ENCODE measurements around the gene PPFIA4. TPM values are rescaled to one million over a fixed set of nuclear protein-coding genes. Genes with fewer than 3 reads are reported as not detected.

PPFIA4 gene
- polyA plus RNA-seq, 1 of the 3 experiments (the other 2 are of a cell fraction) = 4.4 TPM

DNA sequence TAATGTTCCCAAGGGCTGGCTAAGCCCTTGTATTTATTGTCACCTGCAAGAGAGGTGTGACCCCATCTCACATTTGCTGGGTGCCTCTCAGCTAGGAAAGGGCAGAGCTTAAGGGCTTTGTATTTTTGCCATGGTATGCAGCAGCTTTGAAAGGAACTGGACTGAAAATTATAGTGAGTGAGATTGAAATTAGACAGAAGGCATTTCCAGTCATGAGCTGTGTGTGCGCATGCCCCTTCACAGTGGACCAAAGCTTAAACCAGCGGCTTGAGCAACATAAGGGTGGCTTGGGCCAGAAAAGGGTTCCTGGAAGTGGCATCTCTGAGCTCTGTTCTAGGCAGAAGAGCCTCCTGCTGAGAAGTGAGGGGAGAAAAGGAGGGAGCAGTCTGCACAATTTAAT, 39.7 kb downstream of the PPFIA4 start:
- DNase-seq = no peak
- H3K36me3 ChIP-seq (replicated peaks in 1 of 2; ENCODE audit: control insufficient read depth in 1 of 2, insufficient read depth in 2 of 2, low read length in 1 of 2) = no peaks in the 10 kb centered on the region
- CTCF ChIA-PET = interaction anchor here (1.0 to 7.2 kb wide), 7 partner anchors 11 to 275 kb away, joined by 4 to 52 read pairs (median 5); no protein-coding TSS in a partner anchor
- no peak overlapping the region for H3K4me3 ChIP-seq (ENCODE audit: low read depth in 2 of 2, low read length in 1 of 2)
- H3K27me3 ChIP-seq (ENCODE audit: insufficient read depth) = no peaks in the 10 kb centered on the region
- H3K27ac ChIP-seq (ENCODE audit: low read depth in 2 of 2, low read length in 1 of 2) = no peak overlapping the region
- peaks cover 0 to 29% of the 10 kb centered on the region in 2 experiments; a peak in 2 of 4 replicates for H3K4me1 ChIP-seq (ENCODE audit: control insufficient read depth in 1 of 2, insufficient read depth in 2 of 2, low read depth in 1 of 2, low read length in 1 of 2)
- H2AFZ ChIP-seq (ENCODE audit: low read depth) = no peak overlapping the region
- WGBS (ENCODE audit: low lambda C conversion rate) = 63% methylated on average over 2 of the region's 2 CpGs
- no peaks in the 10 kb centered on the region for H3F3A ChIP-seq (replicated peaks; ENCODE audit: insufficient read depth)
- no peak overlapping the region for H3K4me2 ChIP-seq
- no peaks in the 10 kb centered on the region for H3K9me3 ChIP-seq
- H3K9ac ChIP-seq = no peak overlapping the region
- H3K79me2 ChIP-seq (ENCODE audit: insufficient read depth) = no peaks in the 10 kb centered on the region
- POLR2A ChIA-PET = interaction anchor here (1.7 kb wide), 1 partner anchor 14 kb away, joined by 4 read pairs; no protein-coding TSS in a partner anchor
- TF ChIP-seq NFIC (IDR thresholded peaks at IDR 0.05; ENCODE audit: borderline replicate concordance) (no peak), TEAD4 (IDR thresholded peaks at IDR 0.05; ENCODE audit: borderline replicate concordance, insufficient read depth) (no peak), CHD2 (IDR thresholded peaks at IDR 0.05; ENCODE audit: low read length, partially characterized antibody) (no peak), JUND (IDR thresholded peaks at IDR 0.05) (no peak), TCF12 (IDR thresholded peaks at IDR 0.05) (no peak), FOXM1 (IDR thresholded peaks at IDR 0.05; ENCODE audit: low read depth) (no peak), FOSL2 (IDR thresholded peaks at IDR 0.05; ENCODE audit: borderline replicate concordance, low read depth) (no peak), POLR2AphosphoS5 (IDR thresholded peaks at IDR 0.05; ENCODE audit: low read depth, low read length) (no peak), EZH2phosphoT487 (IDR thresholded peaks at IDR 0.05; ENCODE audit: borderline replicate concordance, low read depth) (no peak), SIN3A (IDR thresholded peaks at IDR 0.05; ENCODE audit: borderline replicate concordance, low read depth, low read length) (no peak), NRF1 (IDR thresholded peaks at IDR 0.05; ENCODE audit: low read depth, low read length) (no peak), RXRA (IDR thresholded peaks at IDR 0.05; ENCODE audit: borderline replicate concordance, low read depth) (no peak), GABPA (IDR thresholded peaks at IDR 0.05; ENCODE audit: low read depth) (no peak), TAF1 (IDR thresholded peaks at IDR 0.05; ENCODE audit: borderline replicate concordance, low read depth, low read length) (no peak), SMC3 (IDR thresholded peaks at IDR 0.05; ENCODE audit: low read depth, low read length) (no peak)
- TF ChIP-seq, protein P1, sequence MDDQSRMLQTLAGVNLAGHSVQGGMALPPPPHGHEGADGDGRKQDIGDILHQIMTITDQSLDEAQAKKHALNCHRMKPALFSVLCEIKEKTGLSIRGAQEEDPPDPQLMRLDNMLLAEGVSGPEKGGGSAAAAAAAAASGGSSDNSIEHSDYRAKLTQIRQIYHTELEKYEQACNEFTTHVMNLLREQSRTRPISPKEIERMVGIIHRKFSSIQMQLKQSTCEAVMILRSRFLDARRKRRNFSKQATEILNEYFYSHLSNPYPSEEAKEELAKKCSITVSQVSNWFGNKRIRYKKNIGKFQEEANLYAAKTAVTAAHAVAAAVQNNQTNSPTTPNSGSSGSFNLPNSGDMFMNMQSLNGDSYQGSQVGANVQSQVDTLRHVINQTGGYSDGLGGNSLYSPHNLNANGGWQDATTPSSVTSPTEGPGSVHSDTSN (IDR thresholded peaks at IDR 0.05) = no peak
- TF ChIP-seq, protein P2, sequence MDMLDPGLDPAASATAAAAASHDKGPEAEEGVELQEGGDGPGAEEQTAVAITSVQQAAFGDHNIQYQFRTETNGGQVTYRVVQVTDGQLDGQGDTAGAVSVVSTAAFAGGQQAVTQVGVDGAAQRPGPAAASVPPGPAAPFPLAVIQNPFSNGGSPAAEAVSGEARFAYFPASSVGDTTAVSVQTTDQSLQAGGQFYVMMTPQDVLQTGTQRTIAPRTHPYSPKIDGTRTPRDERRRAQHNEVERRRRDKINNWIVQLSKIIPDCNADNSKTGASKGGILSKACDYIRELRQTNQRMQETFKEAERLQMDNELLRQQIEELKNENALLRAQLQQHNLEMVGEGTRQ (IDR thresholded peaks at IDR 0.05; ENCODE audit: borderline replicate concordance, low read depth, low read length) = no peak
- TF ChIP-seq, protein P3, sequence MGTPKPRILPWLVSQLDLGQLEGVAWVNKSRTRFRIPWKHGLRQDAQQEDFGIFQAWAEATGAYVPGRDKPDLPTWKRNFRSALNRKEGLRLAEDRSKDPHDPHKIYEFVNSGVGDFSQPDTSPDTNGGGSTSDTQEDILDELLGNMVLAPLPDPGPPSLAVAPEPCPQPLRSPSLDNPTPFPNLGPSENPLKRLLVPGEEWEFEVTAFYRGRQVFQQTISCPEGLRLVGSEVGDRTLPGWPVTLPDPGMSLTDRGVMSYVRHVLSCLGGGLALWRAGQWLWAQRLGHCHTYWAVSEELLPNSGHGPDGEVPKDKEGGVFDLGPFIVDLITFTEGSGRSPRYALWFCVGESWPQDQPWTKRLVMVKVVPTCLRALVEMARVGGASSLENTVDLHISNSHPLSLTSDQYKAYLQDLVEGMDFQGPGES (IDR thresholded peaks at IDR 0.05; ENCODE audit: low read depth, low read length) = no peak
- TF ChIP-seq, protein P4, sequence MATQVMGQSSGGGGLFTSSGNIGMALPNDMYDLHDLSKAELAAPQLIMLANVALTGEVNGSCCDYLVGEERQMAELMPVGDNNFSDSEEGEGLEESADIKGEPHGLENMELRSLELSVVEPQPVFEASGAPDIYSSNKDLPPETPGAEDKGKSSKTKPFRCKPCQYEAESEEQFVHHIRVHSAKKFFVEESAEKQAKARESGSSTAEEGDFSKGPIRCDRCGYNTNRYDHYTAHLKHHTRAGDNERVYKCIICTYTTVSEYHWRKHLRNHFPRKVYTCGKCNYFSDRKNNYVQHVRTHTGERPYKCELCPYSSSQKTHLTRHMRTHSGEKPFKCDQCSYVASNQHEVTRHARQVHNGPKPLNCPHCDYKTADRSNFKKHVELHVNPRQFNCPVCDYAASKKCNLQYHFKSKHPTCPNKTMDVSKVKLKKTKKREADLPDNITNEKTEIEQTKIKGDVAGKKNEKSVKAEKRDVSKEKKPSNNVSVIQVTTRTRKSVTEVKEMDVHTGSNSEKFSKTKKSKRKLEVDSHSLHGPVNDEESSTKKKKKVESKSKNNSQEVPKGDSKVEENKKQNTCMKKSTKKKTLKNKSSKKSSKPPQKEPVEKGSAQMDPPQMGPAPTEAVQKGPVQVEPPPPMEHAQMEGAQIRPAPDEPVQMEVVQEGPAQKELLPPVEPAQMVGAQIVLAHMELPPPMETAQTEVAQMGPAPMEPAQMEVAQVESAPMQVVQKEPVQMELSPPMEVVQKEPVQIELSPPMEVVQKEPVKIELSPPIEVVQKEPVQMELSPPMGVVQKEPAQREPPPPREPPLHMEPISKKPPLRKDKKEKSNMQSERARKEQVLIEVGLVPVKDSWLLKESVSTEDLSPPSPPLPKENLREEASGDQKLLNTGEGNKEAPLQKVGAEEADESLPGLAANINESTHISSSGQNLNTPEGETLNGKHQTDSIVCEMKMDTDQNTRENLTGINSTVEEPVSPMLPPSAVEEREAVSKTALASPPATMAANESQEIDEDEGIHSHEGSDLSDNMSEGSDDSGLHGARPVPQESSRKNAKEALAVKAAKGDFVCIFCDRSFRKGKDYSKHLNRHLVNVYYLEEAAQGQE (IDR thresholded peaks at IDR 0.05; ENCODE audit: low read depth, low read length) = no peak
- TF ChIP-seq, protein P5, sequence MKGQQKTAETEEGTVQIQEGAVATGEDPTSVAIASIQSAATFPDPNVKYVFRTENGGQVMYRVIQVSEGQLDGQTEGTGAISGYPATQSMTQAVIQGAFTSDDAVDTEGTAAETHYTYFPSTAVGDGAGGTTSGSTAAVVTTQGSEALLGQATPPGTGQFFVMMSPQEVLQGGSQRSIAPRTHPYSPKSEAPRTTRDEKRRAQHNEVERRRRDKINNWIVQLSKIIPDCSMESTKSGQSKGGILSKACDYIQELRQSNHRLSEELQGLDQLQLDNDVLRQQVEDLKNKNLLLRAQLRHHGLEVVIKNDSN (IDR thresholded peaks at IDR 0.05; ENCODE audit: borderline replicate concordance, low read depth) = no peak
- no peaks in the 10 kb centered on the region for H3K9me2 ChIP-seq
- H4K20me1 ChIP-seq (ENCODE audit: insufficient read depth) = no peaks in the 10 kb centered on the region
